Osteocyte (in vitro differentiated cells): ENCODE results near the gene TNFRSF1B. TPM values are rescaled to one million over a fixed set of nuclear protein-coding genes. Genes with fewer than 3 reads are reported as not detected.
A peak's percentile ranks its signal among the peaks of the same experiment; 100 is the strongest.

Experiments
- DNase-seq: peaks from one replicate; pipeline ENCODE4 v3.0.0; 2021; ENCODE audit warnings: mixed read lengths; ENCODE audit not compliant: unreplicated experiment; ENCODE audit errors: extremely low spot score
- H3K27ac Mint-ChIP-seq: one replicate; pipeline ENCODE4 v1.8.0; 2021; ENCODE audit warnings: mild to moderate bottlenecking, mixed read lengths; ENCODE audit not compliant: unreplicated experiment
- H3K27me3 Mint-ChIP-seq: one replicate; pipeline ENCODE4 v1.8.0; 2021; ENCODE audit warnings: mixed read lengths; ENCODE audit not compliant: unreplicated experiment
- H3K36me3 Mint-ChIP-seq: one replicate; pipeline ENCODE4 v1.8.0; 2021; ENCODE audit warnings: mixed read lengths; ENCODE audit not compliant: unreplicated experiment
- H3K4me1 Mint-ChIP-seq: one replicate; pipeline ENCODE4 v1.8.0; 2021; ENCODE audit warnings: mixed read lengths; ENCODE audit not compliant: unreplicated experiment
- H3K4me3 Mint-ChIP-seq: one replicate; pipeline ENCODE4 v1.8.0; 2021; ENCODE audit warnings: mild to moderate bottlenecking, moderate library complexity, mixed read lengths; ENCODE audit not compliant: unreplicated experiment
- H3K9me3 Mint-ChIP-seq: one replicate; pipeline ENCODE4 v1.8.0; 2021; ENCODE audit warnings: mixed read lengths; ENCODE audit not compliant: unreplicated experiment
- CTCF ChIP-seq: fragments of 200-600 bp; sonication (generic); IDR thresholded peaks from 2 replicates; pipeline ENCODE4 v1.5.0; 2021; ENCODE audit warnings: antibody characterized with exemption, mild to moderate bottlenecking, moderate library complexity
- total RNA-seq: library from RNA; stranded (reverse); gene quantifications from 2 replicates; pipeline ENCODE4 v1.2.1, GENCODE V29; 2021

Gene TNFRSF1B
- total RNA-seq, 1 donor from 2014 or later, result 7.4 TPM

GRCh38 chr1:12163210-12163609, 3.6 kb upstream of the TNFRSF1B start:
- Mint-ChIP-seq H3K36me3 (no peaks in the 10 kb centered on the region), H3K4me1 (peaks cover 45% of the 10 kb centered on the region), H3K4me3 (no peak overlapping the region), H3K27ac (no peak overlapping the region), H3K9me3 (no peaks in the 10 kb centered on the region), H3K27me3 (no peaks in the 10 kb centered on the region)
- TF ChIP-seq CTCF, result no peak
- DNase-seq, result no peak

DNA sequence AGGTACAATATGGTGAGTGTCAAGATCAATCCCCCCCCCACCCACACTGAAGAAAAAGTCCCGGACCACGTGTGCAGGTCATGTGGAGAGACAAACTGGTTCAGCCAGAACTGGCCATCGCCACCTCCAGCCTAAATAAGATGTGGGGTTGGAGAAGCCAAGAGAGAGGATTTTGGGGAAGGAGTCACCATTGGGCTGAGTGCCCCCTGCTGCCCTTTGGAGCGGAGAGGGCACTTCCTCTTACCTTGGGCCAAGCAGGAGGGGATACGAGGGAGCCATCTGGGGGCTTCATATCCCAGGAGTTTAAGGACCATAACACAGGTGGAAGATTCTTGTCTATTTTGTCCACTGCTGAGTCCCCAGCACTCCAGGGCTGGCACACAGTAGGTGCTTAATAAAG, 2.6 kb upstream of the TNFRSF1B start:
- DNase-seq, result no peak
- H3K4me3 Mint-ChIP-seq, result no peak overlapping the region
- no peaks in the 10 kb centered on the region for H3K9me3 Mint-ChIP-seq
- peaks cover 47% of the 10 kb centered on the region for H3K4me1 Mint-ChIP-seq
- H3K27me3 Mint-ChIP-seq, result no peaks in the 10 kb centered on the region
- no peaks in the 10 kb centered on the region for H3K36me3 Mint-ChIP-seq
- no peak for TF ChIP-seq CTCF
- H3K27ac Mint-ChIP-seq, result no peak overlapping the region

- H3K36me3 Mint-ChIP-seq, result no peaks in the 10 kb centered on the region
- no peak for DNase-seq
- H3K27me3 Mint-ChIP-seq, result no peaks in the 10 kb centered on the region
- H3K27ac Mint-ChIP-seq, result no peak overlapping the region
- no peak for TF ChIP-seq CTCF
- no peaks in the 10 kb centered on the region for H3K9me3 Mint-ChIP-seq
- H3K4me1 Mint-ChIP-seq, result peaks cover 48% of the 10 kb centered on the region
- H3K4me3 Mint-ChIP-seq, result no peak overlapping the region
These were observed 1.4 kb upstream of the TNFRSF1B start for GRCh38 chr1:12165342-12165741.

DNA sequence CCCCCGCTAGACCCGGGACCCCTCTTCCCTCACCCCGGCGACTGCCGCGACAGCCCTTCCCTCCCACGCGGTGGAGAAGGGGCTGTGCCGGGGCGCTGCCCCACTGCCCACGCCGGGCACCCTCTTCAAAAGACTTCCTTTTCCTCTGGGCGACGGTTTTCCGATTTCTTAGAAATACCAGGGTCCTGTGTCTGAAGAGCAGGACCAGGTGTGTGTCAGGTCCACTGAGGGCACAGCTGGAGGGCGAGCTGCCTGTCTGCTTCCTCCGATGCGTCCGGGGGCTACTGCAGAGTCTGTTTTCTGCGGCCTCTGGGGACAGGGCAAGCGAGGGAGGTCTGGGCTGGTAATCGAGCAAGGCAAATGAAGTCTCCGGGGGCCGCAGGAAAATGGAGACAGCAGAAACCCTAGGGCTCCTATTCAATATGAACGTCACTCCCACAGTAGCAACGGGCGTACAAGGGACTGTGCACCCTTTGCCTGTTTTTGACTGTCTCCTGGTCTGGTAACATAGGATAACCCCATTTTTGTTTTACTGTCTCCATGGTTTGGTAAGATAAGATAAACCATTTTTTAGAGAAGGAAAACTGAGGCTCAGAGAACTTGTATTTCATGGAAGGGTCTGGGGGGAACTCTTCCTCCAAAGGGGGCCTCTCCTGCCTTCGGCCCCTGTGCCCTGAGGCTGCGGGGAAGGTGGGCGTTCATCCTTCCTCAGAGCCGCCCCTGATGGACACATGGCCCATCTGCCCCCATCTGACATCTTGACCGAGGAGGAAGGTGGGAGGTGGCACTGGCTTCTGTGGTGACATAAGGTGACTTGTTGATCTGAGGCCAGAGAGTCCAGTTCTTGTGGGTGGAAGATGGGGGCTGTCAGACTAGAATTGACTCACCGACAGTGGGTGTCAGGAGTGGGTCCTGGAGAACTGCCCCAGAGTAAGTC, 970 bp downstream of the TNFRSF1B start:
- H3K9me3 Mint-ChIP-seq, result no peaks in the 10 kb centered on the region
- no peak for TF ChIP-seq CTCF
- no peaks in the 10 kb centered on the region for H3K36me3 Mint-ChIP-seq
- peak overlapping the region; percentile 73 for H3K4me3 Mint-ChIP-seq
- no peaks in the 10 kb centered on the region for H3K27me3 Mint-ChIP-seq
- peak overlapping the region; percentile 5 for H3K27ac Mint-ChIP-seq
- H3K4me1 Mint-ChIP-seq, result peaks cover 35% of the 10 kb centered on the region
- DNase-seq, result no peak

GRCh38 chr1:12168451-12169160, 1.8 kb downstream of the TNFRSF1B start:
- Mint-ChIP-seq H3K27ac (no peak overlapping the region), H3K9me3 (no peaks in the 10 kb centered on the region), H3K4me1 (peaks cover 30% of the 10 kb centered on the region), H3K27me3 (no peaks in the 10 kb centered on the region), H3K36me3 (no peaks in the 10 kb centered on the region), H3K4me3 (peak overlapping the region; percentile 73)
- TF ChIP-seq CTCF, result no peak
- no peak for DNase-seq
